ENCODE results near the gene COL11A1. TPM values are rescaled to one million over a fixed set of nuclear protein-coding genes. Genes with fewer than 3 reads are reported as not detected.
"Not testable (repeated sequence)": the region's sequence is repeated elsewhere in the genome, so short reads cannot be mapped to it uniquely, and the experiment has no call there.

Gene COL11A1
- total RNA-seq, 4 donors from 2014 or later: 9.8 to 24.3 (median 12.8) TPM

DNA sequence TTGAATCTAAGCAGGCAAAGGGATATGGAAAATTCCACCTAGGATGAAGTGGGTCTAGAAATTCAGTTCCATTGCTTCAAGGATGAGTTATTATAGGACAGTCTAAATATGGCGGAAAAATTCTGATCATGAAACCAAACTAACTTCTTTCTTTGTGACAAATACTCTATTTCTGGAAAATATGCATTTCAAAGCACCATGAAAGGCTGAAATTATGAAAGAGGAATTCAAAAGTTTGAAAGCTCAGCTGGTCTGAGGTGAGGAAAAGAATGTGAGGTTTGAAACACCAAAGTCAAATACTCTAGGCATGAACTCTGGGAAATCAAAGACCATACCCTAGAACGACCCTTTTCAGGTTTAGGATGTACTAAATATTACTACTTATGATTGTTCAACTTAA is 36.4 kb upstream of the COL11A1 start:
- Histone ChIP-seq H3K4me1 (no peaks in the 10 kb centered on the region), H3K4me3 (no peak overlapping the region), H3K36me3 (no peaks in the 10 kb centered on the region), H3K27ac (no peak overlapping the region), H3K27me3 (no peaks in the 10 kb centered on the region), H3K9me3 (no peaks in the 10 kb centered on the region)
- WGBS, 2 donors: 84 to 85% methylated on average over 2 of the region's 2 CpGs
- TF ChIP-seq CTCF (IDR thresholded peaks at IDR 0.05) (no peak), EP300 (IDR thresholded peaks at IDR 0.05) (no peak), POLR2A (IDR thresholded peaks at IDR 0.05) (no peak)
- DNase-seq (ENCODE audit: low spot score in 2 of 2): no peak

DNA sequence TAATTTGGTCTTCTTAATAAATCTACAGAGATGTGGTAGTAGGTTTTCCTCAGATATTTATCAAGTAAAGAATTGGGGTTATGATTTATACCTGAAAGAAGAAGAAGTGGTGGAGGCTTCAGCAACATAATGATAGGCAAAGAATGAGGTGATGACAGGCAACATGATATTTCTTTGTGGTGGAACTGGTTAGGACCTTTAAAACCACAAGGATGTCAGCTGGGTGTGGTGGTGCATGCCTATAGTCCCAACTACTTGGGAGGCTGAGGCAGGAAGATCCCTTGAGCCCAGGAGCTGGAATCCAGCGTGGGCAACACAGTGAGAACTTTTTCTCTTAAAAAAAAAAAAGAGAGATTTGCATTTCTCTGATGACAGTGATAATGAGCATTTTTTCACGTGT is 34.1 kb upstream of the COL11A1 start:
- TF ChIP-seq POLR2A (IDR thresholded peaks at IDR 0.05) (no peak), CTCF (IDR thresholded peaks at IDR 0.05) (no peak), EP300 (IDR thresholded peaks at IDR 0.05) (no peak)
- Histone ChIP-seq H3K36me3 (no peaks in the 10 kb centered on the region), H3K27ac (no peak overlapping the region), H3K27me3 (no peaks in the 10 kb centered on the region), H3K9me3 (no peaks in the 10 kb centered on the region), H3K4me1 (no peaks in the 10 kb centered on the region), H3K4me3 (no peak overlapping the region)
- no peak for DNase-seq (ENCODE audit: low spot score in 2 of 2)
- WGBS, 2 donors: 61 to 66% methylated on average over 2 of the region's 2 CpGs

DNA sequence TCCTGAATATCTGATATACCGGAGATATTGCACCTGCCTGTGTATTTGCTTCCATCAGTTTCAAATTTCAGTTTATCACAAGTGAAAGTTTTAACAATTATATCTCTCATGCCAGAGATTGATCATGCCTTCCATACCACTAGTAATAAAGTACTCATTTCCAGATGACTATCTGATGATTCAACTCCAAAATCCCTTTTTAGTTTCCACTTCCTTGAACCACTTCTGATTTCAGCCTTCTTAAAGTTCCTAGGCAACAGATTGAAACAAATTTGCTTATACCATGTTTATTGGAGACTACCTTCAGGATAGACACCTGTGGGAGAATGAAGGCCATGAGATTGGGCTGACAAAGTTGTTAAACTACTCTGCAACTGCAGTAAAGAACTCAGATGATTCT is 21.5 kb upstream of the COL11A1 start:
- Histone ChIP-seq H3K9me3 (peaks cover 0 to 4% (median 0%) of the 10 kb centered on the region in 4 donors), H3K27ac (no peak overlapping the region), H3K4me1 (no peaks in the 10 kb centered on the region), H3K36me3 (no peaks in the 10 kb centered on the region), H3K4me3 (no peak overlapping the region), H3K27me3 (no peaks in the 10 kb centered on the region)
- DNase-seq (ENCODE audit: low spot score in 2 of 2): no peak
- no peak for TF ChIP-seq EP300 (IDR thresholded peaks at IDR 0.05)
- no peak for TF ChIP-seq CTCF (IDR thresholded peaks at IDR 0.05)
- TF ChIP-seq POLR2A (IDR thresholded peaks at IDR 0.05): no peak
- 80 to 83% methylated on average over 1 of the region's 1 CpG for WGBS, 2 donors

DNA sequence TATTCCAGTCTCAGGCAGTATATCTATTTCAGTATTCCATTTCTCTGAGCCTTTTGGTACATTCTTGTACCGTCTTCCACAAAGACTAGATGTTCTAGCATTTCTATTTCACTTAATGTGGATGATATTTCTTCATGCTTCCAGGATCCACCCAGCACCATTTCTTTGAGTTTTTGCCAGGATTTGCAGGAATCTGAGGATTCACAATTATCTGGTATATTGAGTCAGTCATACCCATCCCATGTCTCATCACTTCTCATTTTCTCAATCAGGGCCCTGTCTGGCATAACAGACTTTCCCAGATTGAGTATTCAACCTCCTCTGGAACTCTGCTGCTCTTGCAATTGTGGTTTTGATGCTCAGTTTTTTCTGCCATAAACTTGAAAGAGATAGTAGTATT is 20.9 kb upstream of the COL11A1 start:
- Histone ChIP-seq H3K4me1 (no peaks in the 10 kb centered on the region), H3K36me3 (no peaks in the 10 kb centered on the region), H3K9me3 (peaks cover 0 to 4% (median 0%) of the 10 kb centered on the region in 4 donors), H3K4me3 (no peak overlapping the region), H3K27me3 (no peaks in the 10 kb centered on the region), H3K27ac (no peak overlapping the region)
- WGBS, 2 donors: 0 to 49% methylated on average over 1 of the region's 1 CpG
- no peak for DNase-seq (ENCODE audit: low spot score in 2 of 2)
- TF ChIP-seq CTCF (IDR thresholded peaks at IDR 0.05): no peak
- no peak for TF ChIP-seq POLR2A (IDR thresholded peaks at IDR 0.05)
- no peak for TF ChIP-seq EP300 (IDR thresholded peaks at IDR 0.05)

DNA sequence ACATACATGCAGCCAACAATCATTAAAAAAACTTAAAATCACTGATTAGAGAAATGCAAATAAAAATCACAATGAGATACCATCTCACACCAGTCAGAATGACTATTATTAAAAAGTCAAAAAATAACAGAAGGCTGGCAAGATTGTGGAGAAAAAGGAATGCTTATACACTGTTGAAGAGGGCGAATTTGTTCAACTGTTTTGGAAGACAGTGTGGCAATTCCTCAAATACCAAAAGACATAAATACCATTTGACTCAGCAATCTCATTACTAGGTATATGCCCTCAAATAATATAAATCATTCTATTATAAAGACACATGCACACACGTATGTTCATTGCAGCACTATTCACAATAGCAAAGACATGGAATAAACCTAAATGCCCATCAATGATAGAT is 19.9 kb upstream of the COL11A1 start:
- H3K36me3 ChIP-seq; H3K27ac ChIP-seq; DNase-seq (ENCODE audit: low spot score in 2 of 2); H3K4me1 ChIP-seq; H3K4me3 ChIP-seq; H3K27me3 ChIP-seq; H3K9me3 ChIP-seq: not testable (repeated sequence)
- WGBS, 2 donors: 82 to 84% methylated on average over 2 of the region's 2 CpGs

DNA sequence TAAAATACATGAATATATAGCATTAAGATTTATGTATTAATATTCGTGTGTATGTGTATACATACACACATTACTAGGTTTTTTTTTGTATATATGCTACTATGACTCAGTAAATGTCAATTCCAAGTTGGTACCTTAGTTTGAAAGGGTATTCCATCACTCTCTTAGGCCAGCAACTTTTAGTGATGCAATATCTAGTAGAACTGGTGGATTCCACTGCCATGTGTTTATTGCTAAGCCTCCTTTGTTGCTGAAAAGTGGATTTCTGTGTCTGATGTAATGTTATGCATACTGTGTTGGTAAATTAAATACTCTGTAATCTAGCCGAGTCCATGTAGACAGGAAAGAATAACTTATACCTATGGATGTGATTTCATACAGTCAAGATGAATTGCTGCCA is 16.9 kb upstream of the COL11A1 start:
- Histone ChIP-seq H3K4me3 (no peak overlapping the region), H3K27ac (no peak overlapping the region), H3K27me3 (no peaks in the 10 kb centered on the region), H3K36me3 (no peaks in the 10 kb centered on the region), H3K9me3 (no peaks in the 10 kb centered on the region), H3K4me1 (no peaks in the 10 kb centered on the region)
- 88 to 89% methylated on average over 2 of the region's 2 CpGs for WGBS, 2 donors
- no peak for DNase-seq (ENCODE audit: low spot score in 2 of 2)
- TF ChIP-seq POLR2A (IDR thresholded peaks at IDR 0.05) (no peak), EP300 (IDR thresholded peaks at IDR 0.05) (no peak), CTCF (IDR thresholded peaks at IDR 0.05) (no peak)
